GM19467 (cell line): Measurements from ENCODE around the gene ZNF302.
"Not testable (repeated sequence)": the region's sequence is repeated elsewhere in the genome, so short reads cannot be mapped to it uniquely, and the experiment has no call there.

Source experiments
- ATAC-seq: cut with Tn5 transposase; IDR thresholded peaks from one replicate; pipeline ENCODE4 v1.9.1; 2021; ENCODE audit warnings: mild to moderate bottlenecking, moderate library complexity; ENCODE audit not compliant: unreplicated experiment

Gene ZNF302

GRCh38 chr19:34669305-34669704 is 8.2 kb upstream of the ZNF302 start:
- no peak for ATAC-seq

- ATAC-seq, result no peak
Observed at GRCh38 chr19:34671972-34672371, 5.5 kb upstream of the ZNF302 start.

- ATAC-seq, result no peak
Observed at GRCh38 chr19:34673590-34673989, 3.9 kb upstream of the ZNF302 start.

- ATAC-seq, result no peak
Observed at GRCh38 chr19:34675250-34675649, 2.2 kb upstream of the ZNF302 start.

GRCh38 chr19:34675919-34676318 is 1.6 kb upstream of the ZNF302 start:
- ATAC-seq, result no peak

- ATAC-seq, result peak; percentile 43
Observed at GRCh38 chr19:34676697-34677385, 637 bp upstream of the ZNF302 start, which contains the start of gene SCGB2B2. Gene SCGB2B2 (minus strand): TSS chr19:34677159. CDS start chr19:34594563, 82,596 bp downstream.

GRCh38 chr19:34678085-34678412 is 571 bp downstream of the ZNF302 start:
- ATAC-seq, result no peak

- ATAC-seq, result no peak
Observed at GRCh38 chr19:34678421-34678820, 943 bp downstream of the ZNF302 start.

- no peak for ATAC-seq
Observed at GRCh38 chr19:34681478-34681877, 4.0 kb downstream of the ZNF302 start.

- ATAC-seq, result not testable (repeated sequence)
Observed at GRCh38 chr19:34685266-34685665, 7.8 kb downstream of the ZNF302 start.

- no peak for ATAC-seq
Observed at GRCh38 chr19:34686455-34686854, 9.0 kb downstream of the ZNF302 start.

GRCh38 chr19:34687348-34687747 is 9.9 kb downstream of the ZNF302 start:
- ATAC-seq, result no peak

GRCh38 chr19:34688592-34688991 is 11.1 kb downstream of the ZNF302 start:
- ATAC-seq, result no peak

GRCh38 chr19:34690372-34690771 is 12.9 kb downstream of the ZNF302 start:
- ATAC-seq, result no peak

- ATAC-seq, result no peak
Observed at GRCh38 chr19:34692549-34692948, 15.1 kb downstream of the ZNF302 start.

- ATAC-seq, result no peak
Observed at GRCh38 chr19:34707661-34708060, 30.2 kb downstream of the ZNF302 start.

GRCh38 chr19:34711890-34712289 is 34.4 kb downstream of the ZNF302 start:
- ATAC-seq, result no peak

GRCh38 chr19:34712395-34713261 is 35.1 kb downstream of the ZNF302 start:
- ATAC-seq, result no peak

- no peak for ATAC-seq
Observed at GRCh38 chr19:34713262-34713637, 35.8 kb downstream of the ZNF302 start.

GRCh38 chr19:34715357-34715756 is 37.9 kb downstream of the ZNF302 start:
- no peak for ATAC-seq

GRCh38 chr19:34722353-34722752 is 44.9 kb downstream of the ZNF302 start:
- ATAC-seq, result no peak

- ATAC-seq, result no peak
Observed at GRCh38 chr19:34725400-34725799, 47.9 kb downstream of the ZNF302 start.
